Measurements from ENCODE around the gene OSER1.
A peak's percentile ranks its signal among the peaks of the same experiment; 100 is the strongest.
"Not testable (repeated sequence)": the region's sequence is repeated elsewhere in the genome, so short reads cannot be mapped to it uniquely, and the experiment has no call there.

The OSER1 gene

GRCh38 chr20:44210406-44211176 is at the start of gene OSER1:
OSER1 (minus strand) TSS chr20:44210771; CDS start chr20:44206957, 3,814 bp downstream.
- DNase-seq = peak; percentile 83

- no peak for DNase-seq
Observed at GRCh38 chr20:44258226-44258890, 47.8 kb upstream of the OSER1 start.

GRCh38 chr20:44256961-44257360 is 46.4 kb upstream of the OSER1 start:
- DNase-seq = no peak

- no peak for DNase-seq
Observed at GRCh38 chr20:44255942-44256341, 45.4 kb upstream of the OSER1 start.

GRCh38 chr20:44254073-44254472 is 43.5 kb upstream of the OSER1 start:
- no peak for DNase-seq

GRCh38 chr20:44253528-44253927 is 43.0 kb upstream of the OSER1 start:
- DNase-seq = no peak

- DNase-seq = no peak
Observed at GRCh38 chr20:44251284-44251683, 40.7 kb upstream of the OSER1 start.

- DNase-seq = no peak
Observed at GRCh38 chr20:44248410-44248759, 37.8 kb upstream of the OSER1 start.

- DNase-seq = no peak
Observed at GRCh38 chr20:44247586-44248409, 37.2 kb upstream of the OSER1 start.

GRCh38 chr20:44247131-44247571 is 36.6 kb upstream of the OSER1 start, which contains the start of gene GDAP1L1:
GDAP1L1 (plus strand) TSS chr20:44247308; CDS start chr20:44247335, 27 bp downstream.
- DNase-seq = peak; percentile 2

GRCh38 chr20:44245977-44246376 is 35.4 kb upstream of the OSER1 start:
- DNase-seq = no peak

- no peak for DNase-seq
Observed at GRCh38 chr20:44241796-44242195, 31.2 kb upstream of the OSER1 start.

- not testable (repeated sequence) for DNase-seq
Observed at GRCh38 chr20:44236840-44237239, 26.3 kb upstream of the OSER1 start.

GRCh38 chr20:44235702-44236101 is 25.1 kb upstream of the OSER1 start:
- no peak for DNase-seq

GRCh38 chr20:44234566-44235317 is 24.2 kb upstream of the OSER1 start:
- no peak for DNase-seq

GRCh38 chr20:44233436-44234016 is 23.0 kb upstream of the OSER1 start:
- DNase-seq = no peak

- DNase-seq = not testable (repeated sequence)
Observed at GRCh38 chr20:44232469-44232856, 21.9 kb upstream of the OSER1 start.

GRCh38 chr20:44231713-44232468 is 21.3 kb upstream of the OSER1 start:
- DNase-seq = no peak

- DNase-seq = no peak
Observed at GRCh38 chr20:44231193-44231592, 20.6 kb upstream of the OSER1 start.

GRCh38 chr20:44228465-44229258 is 18.1 kb upstream of the OSER1 start:
- no peak for DNase-seq

- no peak for DNase-seq
Observed at GRCh38 chr20:44224637-44225036, 14.1 kb upstream of the OSER1 start.

Data from NCI-H1694 treated with DMSO at 0.1 percent for 48 hours (cell line).